Progenitor cell of endocrine pancreas (in vitro differentiated cells): ENCODE measurements around the gene IGSF8. TPM values are rescaled to one million over a fixed set of nuclear protein-coding genes. Genes with fewer than 3 reads are reported as not detected.

Experiments used
- DNase-seq: peaks from one replicate; pipeline ENCODE4 v3.0.0; 2021; ENCODE audit warnings: low spot score; ENCODE audit not compliant: unreplicated experiment
- H3K27ac Mint-ChIP-seq: 2 replicates; pipeline ENCODE4 v1.8.0; 2021; ENCODE audit warnings: mild to moderate bottlenecking, moderate library complexity, mixed read lengths
- H3K27me3 Mint-ChIP-seq: 2 replicates; pipeline ENCODE4 v1.8.0; 2021; ENCODE audit warnings: mixed read lengths
- H3K36me3 Mint-ChIP-seq: 2 replicates; pipeline ENCODE4 v1.8.0; 2022; ENCODE audit warnings: mixed read lengths; ENCODE audit not compliant: insufficient read depth
- H3K4me1 Mint-ChIP-seq: 2 replicates; pipeline ENCODE4 v1.8.0; 2021; ENCODE audit warnings: low read depth, mixed read lengths
- H3K4me3 Mint-ChIP-seq: 2 replicates; pipeline ENCODE4 v1.8.0; 2021; ENCODE audit warnings: low read depth, mild to moderate bottlenecking, moderate library complexity, mixed read lengths
- H3K9me3 Mint-ChIP-seq: 2 replicates; pipeline ENCODE4 v1.8.0; 2021; ENCODE audit warnings: low read depth, mixed read lengths
- CTCF ChIP-seq: fragments of 200-600 bp; sonication (generic); IDR thresholded peaks from one replicate; pipeline ENCODE4 v1.5.0; 2021; ENCODE audit warnings: antibody characterized with exemption, mild to moderate bottlenecking; ENCODE audit not compliant: unreplicated experiment
- total RNA-seq: library from RNA; stranded (reverse); gene quantifications from 2 replicates; pipeline ENCODE4 v1.2.1, GENCODE V29; 2021

Gene IGSF8
- total RNA-seq, 1 donor from 2014 or later: 39.4 TPM

DNA sequence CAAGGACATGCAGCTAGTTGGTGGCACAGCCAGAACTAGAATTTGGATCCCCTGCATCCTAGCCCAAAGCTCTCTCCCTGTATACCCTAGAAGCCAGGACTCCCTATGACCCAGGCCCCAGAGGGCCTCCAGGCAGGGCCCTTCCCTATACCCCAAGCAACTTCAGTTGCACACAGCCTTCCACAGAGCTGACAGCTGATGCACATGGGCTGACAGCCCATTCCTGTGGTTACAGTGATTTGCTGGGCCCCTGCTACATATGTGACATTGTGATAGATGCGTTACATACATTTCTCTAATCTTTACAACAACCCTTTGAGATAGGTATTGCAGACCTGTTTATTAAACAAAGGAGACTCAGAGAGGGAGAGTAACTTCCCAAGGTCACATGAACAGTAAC, 23.0 kb upstream of the IGSF8 start:
- Mint-ChIP-seq H3K36me3 (no peaks in the 10 kb centered on the region), H3K4me1 (peaks cover 2% of the 10 kb centered on the region), H3K27me3 (peaks cover 21% of the 10 kb centered on the region), H3K9me3 (no peaks in the 10 kb centered on the region), H3K27ac (no peak overlapping the region), H3K4me3 (no peak overlapping the region)
- TF ChIP-seq CTCF: no peak
- no peak for DNase-seq

DNA sequence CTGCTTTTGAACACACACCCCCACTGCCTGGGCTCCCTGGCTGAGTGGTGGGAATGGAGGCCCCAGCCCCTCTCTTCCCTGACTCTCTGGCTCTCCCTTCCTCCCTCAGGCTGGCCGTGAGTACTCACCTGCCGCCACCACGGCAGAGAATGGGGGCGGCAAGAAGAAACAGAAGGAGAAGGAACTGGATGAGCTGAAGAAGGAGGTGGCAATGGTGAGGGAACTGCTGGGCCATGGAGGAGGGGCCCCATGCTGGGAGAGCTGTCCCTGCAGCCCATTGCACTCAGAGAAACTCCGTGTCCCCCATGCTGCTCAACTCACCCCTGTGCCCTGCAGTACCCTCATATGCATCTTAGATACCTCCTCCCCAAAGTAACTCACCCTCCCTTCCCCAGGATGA, 22.4 kb upstream of the IGSF8 start:
- Mint-ChIP-seq H3K27ac (no peak overlapping the region), H3K4me3 (no peak overlapping the region), H3K9me3 (no peaks in the 10 kb centered on the region), H3K4me1 (peaks cover 2% of the 10 kb centered on the region), H3K27me3 (peaks cover 23% of the 10 kb centered on the region), H3K36me3 (no peaks in the 10 kb centered on the region)
- TF ChIP-seq CTCF: no peak
- DNase-seq: no peak

GRCh38 chr1:160118928-160119327, 20.5 kb upstream of the IGSF8 start:
- Mint-ChIP-seq H3K4me3 (no peak overlapping the region), H3K4me1 (peaks cover 2% of the 10 kb centered on the region)
- DNase-seq: no peak

DNA sequence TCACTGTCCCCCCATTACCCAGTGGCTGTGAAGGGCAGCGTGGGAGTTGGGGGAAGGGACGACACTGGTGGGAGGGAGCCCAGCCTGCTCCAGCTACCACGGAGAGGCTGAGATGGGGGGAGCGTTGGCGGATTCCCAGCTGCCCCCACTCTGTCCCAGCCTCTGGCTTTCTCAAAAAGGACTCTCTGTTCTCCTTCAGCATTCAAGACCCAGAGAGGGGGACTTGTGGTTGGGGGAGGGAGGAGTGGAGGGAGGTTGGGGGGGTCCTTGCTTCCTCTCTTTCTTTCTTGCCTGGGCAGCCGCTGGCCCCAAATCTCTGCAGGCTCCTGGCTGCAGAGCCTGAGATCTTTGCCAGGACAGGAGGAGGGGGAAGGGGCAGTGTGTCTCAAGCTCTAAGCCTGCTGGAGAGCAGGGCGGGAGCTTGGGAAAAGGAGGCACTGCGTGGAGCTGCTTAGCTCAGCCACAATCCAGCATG, 19.3 kb upstream of the IGSF8 start:
- peaks cover 44% of the 10 kb centered on the region for H3K27me3 Mint-ChIP-seq
- no peak for TF ChIP-seq CTCF
- no peaks in the 10 kb centered on the region for H3K36me3 Mint-ChIP-seq
- H3K27ac Mint-ChIP-seq: no peak overlapping the region
- H3K4me1 Mint-ChIP-seq: peaks cover 2% of the 10 kb centered on the region
- H3K9me3 Mint-ChIP-seq: no peaks in the 10 kb centered on the region
- H3K4me3 Mint-ChIP-seq: no peak overlapping the region
- no peak for DNase-seq

More at GRCh38 chr1:160118928-160119327, 20.5 kb upstream of the IGSF8 start:
- H3K36me3 Mint-ChIP-seq: no peaks in the 10 kb centered on the region
- no peak for TF ChIP-seq CTCF
- no peaks in the 10 kb centered on the region for H3K9me3 Mint-ChIP-seq
- no peak overlapping the region for H3K27ac Mint-ChIP-seq
- peaks cover 35% of the 10 kb centered on the region for H3K27me3 Mint-ChIP-seq

- Mint-ChIP-seq H3K27ac (no peak overlapping the region), H3K4me3 (no peak overlapping the region), H3K36me3 (no peaks in the 10 kb centered on the region), H3K9me3 (no peaks in the 10 kb centered on the region), H3K4me1 (peaks cover 2% of the 10 kb centered on the region), H3K27me3 (peaks cover 48% of the 10 kb centered on the region)
- no peak for TF ChIP-seq CTCF
- no peak for DNase-seq
Measured at GRCh38 chr1:160117300-160117699, 18.9 kb upstream of the IGSF8 start.
